Motor neuron (in vitro differentiated cells): ENCODE results near the gene INTS14. TPM values are rescaled to one million over a fixed set of nuclear protein-coding genes. Genes with fewer than 3 reads are reported as not detected.
A peak's percentile ranks its signal among the peaks of the same experiment; 100 is the strongest.

ENCODE experiments used
- ATAC-seq, 8 experiments: fragments of 200-7000 bp; cut with Tn5 transposase; replicated peaks in 6 of 8; 2 replicates each; pipeline ENCODE4 v1.8.0; 2021; ENCODE audit warnings: mild to moderate bottlenecking in 8 of 8, moderate library complexity in 8 of 8
- H3K27ac ChIP-seq, 2 donors: fragments of 250-450 bp; sonication (Bioruptor Pico); 2 replicates each; pipeline ENCODE4 v1.9.0; 2021; ENCODE audit warnings: antibody characterized with exemption in 2 of 2, mild to moderate bottlenecking in 2 of 2, moderate library complexity in 1 of 2
- H3K4me1 ChIP-seq, 2 donors: fragments of 250-450 bp; sonication (Bioruptor Pico); replicated peaks in 1 of 2; 2 replicates each; pipeline ENCODE4 v1.6.1; 2021; ENCODE audit warnings: antibody characterized with exemption in 2 of 2, mild to moderate bottlenecking in 2 of 2, moderate library complexity in 1 of 2
- H3K4me3 ChIP-seq, 5 donors: fragments of 250-450 bp; sonication (Bioruptor Pico); 2 replicates each; pipeline ENCODE4 v1.9.0; 2021; ENCODE audit warnings: antibody characterized with exemption in 5 of 5, mild to moderate bottlenecking in 5 of 5, moderate library complexity in 4 of 5
- WGBS, 10 experiments: fragments of 450-650 bp; shearing (Covaris generic); methylation state at CpG; one replicate each; pipeline ENCODE4 v1.0.0; 2022; 5-methylcytosine and 5-hydroxymethylcytosine counted together
- in situ Hi-C, 9 experiments: fragments of 400-800 bp; cut with MboI; loops; one replicate each; pipeline ENCODE4 v1.15.0; 2021; ENCODE audit warnings: low sequenced_read_pairs in 9 of 9, low pct_unique_long_range_greater_than_20kb in 2 of 9; ENCODE audit not compliant: unreplicated experiment in 9 of 9
- total RNA-seq, 8 experiments: library from RNA; unstranded; fragments of 300-600 nt; gene quantifications; 2 replicates each; pipeline versions ENCODE4 v1.2.3 to v1.2.4, GENCODE V29; 2022

INTS14 gene
- 10 to 100 TPM; 27.6 to 46.8 (median 32.9) TPM for total RNA-seq

GRCh38 chr15:65610871-65611718 is at the start of gene INTS14:
Gene INTS14 (minus strand): TSS chr15:65611131. CDS start chr15:65607380, 3,751 bp downstream.
- H3K4me1 ChIP-seq: peaks cover 18 to 19% of the 10 kb centered on the region in 2 donors
- in situ Hi-C loops: no loop called here
- ATAC-seq: peak; percentile 94 to 99 (median 99)
- WGBS, 10 experiments: 0 to 10% (median 1%) methylated on average over 2 to 34 of the region's 64 CpGs; no CpG with 5 or more reads in 3 of the 10 experiments
- peak within 1 kb of the TSS; percentile 66 to 74 (median 68) for H3K4me3 ChIP-seq
- H3K27ac ChIP-seq: peak within 1 kb of the TSS; percentile 69 to 81

- no peak for ATAC-seq
- no peak overlapping the region for H3K27ac ChIP-seq
- H3K4me3 ChIP-seq: no peak overlapping the region
- H3K4me1 ChIP-seq: no peaks in the 10 kb centered on the region
- in situ Hi-C loops: no loop called here
- 55 to 100% (median 94%) methylated on average over 2 to 4 of the region's 4 CpGs for WGBS, 10 experiments
Observed at GRCh38 chr15:65659502-65660052, 48.6 kb upstream of the INTS14 start.

- no peak for ATAC-seq
- H3K4me3 ChIP-seq: no peak overlapping the region
- H3K4me1 ChIP-seq: no peaks in the 10 kb centered on the region
- 29 to 96% (median 91%) methylated on average over 2 to 4 of the region's 4 CpGs for WGBS, 10 experiments
- no peak overlapping the region for H3K27ac ChIP-seq
- in situ Hi-C loops: no loop called here
Observed at GRCh38 chr15:65655457-65655856, 44.5 kb upstream of the INTS14 start.

GRCh38 chr15:65655026-65655425 is 44.1 kb upstream of the INTS14 start:
- Histone ChIP-seq H3K4me3 (no peak overlapping the region), H3K27ac (no peak overlapping the region), H3K4me1 (no peaks in the 10 kb centered on the region)
- WGBS, 10 experiments: 83 to 100% (median 90%) methylated on average over 1 of the region's 1 CpG; no CpG with 5 or more reads in 5 of the 10 experiments
- in situ Hi-C loops: no loop called here
- peak in 2 of 8 experiments; percentile 55 to 84 for ATAC-seq

GRCh38 chr15:65653801-65654521 is 43.0 kb upstream of the INTS14 start:
- H3K4me3 ChIP-seq: no peak overlapping the region
- no peak for ATAC-seq
- 58 to 100% (median 88%) methylated on average over 1 to 5 of the region's 5 CpGs for WGBS, 10 experiments
- H3K4me1 ChIP-seq: no peaks in the 10 kb centered on the region
- in situ Hi-C loops: no loop called here
- no peak overlapping the region for H3K27ac ChIP-seq

GRCh38 chr15:65653341-65653740 is 42.4 kb upstream of the INTS14 start:
- H3K4me3 ChIP-seq: no peak overlapping the region
- H3K27ac ChIP-seq: no peak overlapping the region
- in situ Hi-C loops: no loop called here
- no peaks in the 10 kb centered on the region for H3K4me1 ChIP-seq
- peak in 2 of 8 experiments; percentile 75 to 92 for ATAC-seq

GRCh38 chr15:65651831-65652749 is 41.2 kb upstream of the INTS14 start:
- 0 to 100% (median 79%) methylated on average over 1 to 10 of the region's 11 CpGs for WGBS, 10 experiments
- H3K27ac ChIP-seq: no peak overlapping the region
- ATAC-seq: no peak

GRCh38 chr15:65651042-65651322 is 40.1 kb upstream of the INTS14 start:
- H3K27ac ChIP-seq: no peak overlapping the region
- H3K4me3 ChIP-seq: no peak overlapping the region
- ATAC-seq: no peak
- in situ Hi-C loops: no loop called here
- 100% methylated on average over 1 of the region's 1 CpG; no CpG with 5 or more reads in 8 of the 10 experiments for WGBS, 10 experiments
- H3K4me1 ChIP-seq: no peaks in the 10 kb centered on the region

More at GRCh38 chr15:65651831-65652749, 41.2 kb upstream of the INTS14 start:
- in situ Hi-C loops: no loop called here
- H3K4me3 ChIP-seq: no peak overlapping the region
- no peaks in the 10 kb centered on the region for H3K4me1 ChIP-seq

GRCh38 chr15:65650312-65651041 is 39.5 kb upstream of the INTS14 start:
- no peak for ATAC-seq
- in situ Hi-C loops: no loop called here
- Histone ChIP-seq H3K4me3 (no peak overlapping the region), H3K27ac (no peak overlapping the region), H3K4me1 (no peaks in the 10 kb centered on the region)
- 83 to 100% (median 95%) methylated on average over 3 to 8 of the region's 12 CpGs for WGBS, 10 experiments

- 17 to 96% (median 80%) methylated on average over 1 to 4 of the region's 4 CpGs; no CpG with 5 or more reads in 1 of the 10 experiments for WGBS, 10 experiments
- in situ Hi-C loops: no loop called here
- H3K4me3 ChIP-seq: no peak overlapping the region
- H3K4me1 ChIP-seq: peaks cover 8% of the 10 kb centered on the region in 2 donors
- no peak for ATAC-seq
- no peak overlapping the region for H3K27ac ChIP-seq
Observed at GRCh38 chr15:65646486-65646885, 35.6 kb upstream of the INTS14 start.

- no peak overlapping the region for H3K4me3 ChIP-seq
- peaks cover 14 to 15% of the 10 kb centered on the region in 2 donors for H3K4me1 ChIP-seq
- 70 to 100% (median 100%) methylated on average over 1 to 2 of the region's 4 CpGs; no CpG with 5 or more reads in 3 of the 10 experiments for WGBS, 10 experiments
- ATAC-seq: no peak
- H3K27ac ChIP-seq: no peak overlapping the region
- in situ Hi-C loops: no loop called here
Observed at GRCh38 chr15:65645392-65645791, 34.5 kb upstream of the INTS14 start.

- H3K27ac ChIP-seq: no peak overlapping the region
- 33 to 100% (median 73%) methylated on average over 1 to 2 of the region's 4 CpGs; no CpG with 5 or more reads in 4 of the 10 experiments for WGBS, 10 experiments
- ATAC-seq: no peak
- in situ Hi-C loops: no loop called here
- peaks cover 14 to 15% of the 10 kb centered on the region in 2 donors for H3K4me1 ChIP-seq
- H3K4me3 ChIP-seq: no peak overlapping the region
Observed at GRCh38 chr15:65644282-65644681, 33.4 kb upstream of the INTS14 start.
